GM18505 (cell line): ENCODE measurements around the gene PPP6R2.

ENCODE experiments used
- ATAC-seq: cut with Tn5 transposase; IDR thresholded peaks from one replicate; pipeline ENCODE4 v1.9.1; 2021; ENCODE audit not compliant: unreplicated experiment
- POLR2A ChIP-seq: IDR thresholded peaks from 4 replicates; pipeline ENCODE4 v1.6.1; 2011; ENCODE audit warnings: borderline replicate concordance; ENCODE audit not compliant: insufficient read depth, insufficient read length; ENCODE audit errors: extremely low read depth

Gene PPP6R2, protein sequence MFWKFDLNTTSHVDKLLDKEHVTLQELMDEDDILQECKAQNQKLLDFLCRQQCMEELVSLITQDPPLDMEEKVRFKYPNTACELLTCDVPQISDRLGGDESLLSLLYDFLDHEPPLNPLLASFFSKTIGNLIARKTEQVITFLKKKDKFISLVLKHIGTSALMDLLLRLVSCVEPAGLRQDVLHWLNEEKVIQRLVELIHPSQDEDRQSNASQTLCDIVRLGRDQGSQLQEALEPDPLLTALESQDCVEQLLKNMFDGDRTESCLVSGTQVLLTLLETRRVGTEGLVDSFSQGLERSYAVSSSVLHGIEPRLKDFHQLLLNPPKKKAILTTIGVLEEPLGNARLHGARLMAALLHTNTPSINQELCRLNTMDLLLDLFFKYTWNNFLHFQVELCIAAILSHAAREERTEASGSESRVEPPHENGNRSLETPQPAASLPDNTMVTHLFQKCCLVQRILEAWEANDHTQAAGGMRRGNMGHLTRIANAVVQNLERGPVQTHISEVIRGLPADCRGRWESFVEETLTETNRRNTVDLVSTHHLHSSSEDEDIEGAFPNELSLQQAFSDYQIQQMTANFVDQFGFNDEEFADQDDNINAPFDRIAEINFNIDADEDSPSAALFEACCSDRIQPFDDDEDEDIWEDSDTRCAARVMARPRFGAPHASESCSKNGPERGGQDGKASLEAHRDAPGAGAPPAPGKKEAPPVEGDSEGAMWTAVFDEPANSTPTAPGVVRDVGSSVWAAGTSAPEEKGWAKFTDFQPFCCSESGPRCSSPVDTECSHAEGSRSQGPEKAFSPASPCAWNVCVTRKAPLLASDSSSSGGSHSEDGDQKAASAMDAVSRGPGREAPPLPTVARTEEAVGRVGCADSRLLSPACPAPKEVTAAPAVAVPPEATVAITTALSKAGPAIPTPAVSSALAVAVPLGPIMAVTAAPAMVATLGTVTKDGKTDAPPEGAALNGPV

DNA sequence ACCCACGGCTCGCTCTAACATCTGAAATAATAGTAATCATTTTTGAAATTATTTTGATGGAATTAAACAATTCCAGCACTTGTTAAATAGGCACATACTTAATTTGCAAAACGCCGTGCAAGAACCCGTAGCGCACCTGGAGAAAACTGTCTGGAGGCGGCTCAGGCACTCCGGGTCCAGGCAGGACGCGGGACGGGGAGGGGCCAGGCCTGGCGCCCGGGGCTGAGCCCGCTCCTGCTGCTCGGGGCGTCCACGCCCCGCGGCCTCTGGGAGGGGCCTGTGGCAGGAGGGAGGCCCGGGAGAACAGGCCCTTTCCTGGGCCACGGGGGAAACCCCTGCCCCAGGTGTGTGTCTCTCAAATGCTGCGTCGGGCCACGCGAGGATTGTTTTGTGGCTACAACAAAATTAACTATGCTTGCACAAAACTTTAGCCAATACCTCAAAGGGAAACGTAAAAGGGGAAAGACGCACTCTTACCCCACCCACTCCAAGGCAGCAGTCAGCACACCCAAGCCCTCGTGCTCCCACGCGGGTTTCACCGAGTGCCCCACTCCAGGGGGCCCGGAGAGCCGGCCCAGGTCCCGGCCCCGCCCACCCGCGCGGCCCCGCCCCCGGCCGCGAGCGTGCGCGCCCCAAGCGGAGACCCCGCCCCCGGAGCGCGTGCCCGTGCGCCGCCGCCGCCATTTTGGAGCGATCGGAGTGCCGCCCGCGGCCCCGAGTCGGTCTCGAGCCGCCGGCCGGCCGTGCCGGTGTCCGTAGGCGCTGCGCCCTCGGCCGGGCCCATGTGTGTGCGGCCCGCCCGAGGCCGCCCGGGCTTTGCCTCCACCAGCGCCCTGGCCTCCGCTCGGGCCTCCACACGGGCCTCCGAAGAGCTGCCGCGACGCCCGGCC, at the start of gene PPP6R2:
PPP6R2 (plus strand) TSS at position 677 of the 890 bp plus-strand sequence. CDS start 50,582 bp downstream, outside the sequence.
- peak; percentile 69 for ATAC-seq
- TF ChIP-seq POLR2A, result peak; percentile 72

DNA sequence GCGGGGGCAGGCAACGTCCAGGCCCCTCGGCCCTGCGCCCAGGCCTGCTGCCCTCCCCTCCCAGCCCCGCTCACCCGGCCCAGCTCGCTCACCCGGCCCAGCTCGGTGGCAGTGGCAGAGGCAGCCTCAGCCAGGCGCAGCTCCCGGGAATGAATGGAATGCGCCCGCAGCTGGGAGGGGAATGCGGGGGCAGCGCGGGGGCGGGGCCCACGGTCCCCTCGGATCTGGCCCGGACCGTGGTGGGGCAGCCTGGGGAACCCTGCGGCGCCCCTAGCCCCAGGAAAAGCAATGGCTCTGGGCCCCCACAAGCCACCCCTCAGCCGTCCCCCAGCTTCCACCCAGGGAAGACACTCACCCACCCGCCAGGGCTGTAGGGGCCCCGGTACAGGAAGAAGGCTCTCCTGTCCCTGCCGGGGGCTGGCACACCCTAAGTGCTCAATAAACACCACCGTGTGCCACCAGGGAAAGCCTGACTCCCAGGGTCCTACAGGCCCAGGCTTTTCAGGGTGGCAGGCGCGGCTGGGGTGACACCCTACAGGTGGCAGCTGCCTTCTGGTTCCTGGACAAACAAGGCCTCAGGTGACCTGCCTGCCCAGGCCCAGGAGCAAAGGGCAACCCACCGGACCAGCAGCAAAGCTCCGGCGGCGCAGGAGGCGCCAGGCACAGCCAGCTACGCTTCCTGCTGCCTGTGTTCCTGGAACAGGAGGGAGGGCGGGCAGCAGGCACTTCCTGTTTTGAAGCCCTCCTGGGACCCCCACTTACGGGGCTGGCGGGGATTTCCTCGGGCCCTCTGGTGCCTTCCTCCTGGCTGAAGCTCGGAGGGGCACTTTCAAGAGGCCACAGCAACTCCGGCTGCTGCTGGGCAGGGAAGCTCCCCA, 49.4 kb upstream of the PPP6R2 start:
- no peak for ATAC-seq
- no peak for TF ChIP-seq POLR2A

DNA sequence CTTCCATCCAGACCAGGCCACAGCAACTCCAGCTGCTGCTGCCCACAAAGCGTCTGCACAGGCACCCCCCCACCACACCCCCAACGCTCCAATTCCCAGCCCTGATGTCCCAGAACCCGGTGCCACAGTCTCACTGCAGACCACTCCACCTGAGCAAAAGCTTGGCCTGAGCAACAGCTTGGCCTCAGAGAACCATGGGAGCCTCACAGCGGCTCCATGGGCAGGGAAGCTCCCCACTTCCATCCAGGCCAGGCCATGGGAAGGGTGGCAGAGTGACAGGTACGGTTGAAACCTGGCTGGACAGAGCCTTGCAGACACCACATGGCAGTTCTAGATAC, 48.8 kb upstream of the PPP6R2 start:
- no peak for TF ChIP-seq POLR2A

DNA sequence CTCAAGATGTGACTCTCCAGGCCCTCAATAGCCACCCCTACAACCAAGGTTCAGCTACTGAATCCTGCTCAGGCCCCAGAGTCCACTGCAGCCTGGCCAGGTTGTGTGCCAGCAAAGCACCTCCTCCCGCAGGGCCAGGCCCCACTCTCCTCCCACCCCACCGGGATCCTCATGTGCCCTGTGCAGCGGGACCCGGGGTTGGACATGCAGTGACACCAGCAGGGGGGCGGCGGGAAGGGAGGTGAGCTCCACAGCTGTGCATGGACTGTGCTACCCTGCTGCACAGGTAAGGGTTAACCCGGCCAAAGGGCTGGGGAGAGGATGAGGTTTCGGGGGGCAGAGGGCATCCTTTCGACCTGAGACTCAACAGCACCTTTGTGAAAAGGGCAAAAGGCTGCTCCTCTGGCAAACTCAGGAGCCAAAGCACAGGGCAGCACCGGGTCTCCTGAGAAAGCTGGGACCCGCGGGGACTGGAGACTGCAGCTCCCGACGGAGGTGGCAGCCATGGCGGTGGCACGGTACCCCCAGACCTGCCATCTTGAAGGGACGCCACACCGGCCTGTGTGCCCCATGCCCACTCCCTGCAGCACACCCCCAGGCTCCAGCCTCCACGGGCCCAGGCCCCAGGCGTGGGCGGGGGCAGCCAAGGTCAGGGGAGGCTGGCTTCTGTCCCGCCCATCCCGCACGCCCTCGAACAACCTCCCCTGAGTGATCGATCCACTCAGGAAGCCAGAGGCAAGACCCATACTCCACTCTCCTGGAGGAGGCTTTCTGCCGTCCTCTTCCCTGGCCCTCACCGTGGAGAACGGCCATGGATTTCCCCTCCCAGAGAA, 46.3 kb upstream of the PPP6R2 start:
- ATAC-seq, result no peak

More for the DNA sequence above, 48.8 kb upstream of the PPP6R2 start:
- ATAC-seq, result no peak

DNA sequence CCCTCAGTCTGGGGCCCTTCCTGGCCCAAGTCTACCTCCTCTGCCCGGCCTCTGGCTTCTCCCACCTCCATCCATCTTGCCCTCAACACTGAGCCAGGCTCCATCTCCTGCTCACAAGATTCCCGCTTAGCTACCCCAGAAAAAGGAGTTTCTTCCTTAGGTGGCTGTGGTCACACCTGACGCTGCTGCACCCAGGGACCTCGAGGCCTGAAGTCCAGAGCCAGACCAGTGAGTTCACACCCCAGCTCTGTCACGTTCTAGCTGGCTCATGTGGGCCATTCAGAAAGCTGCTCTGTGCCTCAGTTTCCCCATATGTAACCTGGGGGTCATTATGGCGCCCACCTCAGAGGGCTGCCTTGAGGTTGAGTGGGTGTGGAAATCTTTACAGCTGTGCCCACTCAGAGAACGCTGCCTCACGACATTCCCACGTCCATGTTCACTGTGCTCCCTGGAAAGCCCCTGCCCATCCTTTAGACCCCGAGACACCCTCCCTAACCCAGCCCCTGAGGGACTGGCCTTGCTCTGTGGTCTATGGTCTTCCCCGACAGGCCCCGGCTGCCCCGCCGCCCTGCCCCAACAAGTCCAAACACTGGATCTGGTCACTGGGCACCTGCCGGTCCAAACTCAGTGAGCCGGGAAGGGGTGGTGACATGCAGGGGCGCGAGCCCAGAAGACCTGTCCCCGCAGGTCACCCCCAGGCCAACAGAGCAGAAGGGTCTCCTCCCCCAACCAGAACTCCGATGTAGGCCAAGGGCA, 45.4 kb upstream of the PPP6R2 start:
- no peak for ATAC-seq
- no peak for TF ChIP-seq POLR2A

More for the DNA sequence above, 46.3 kb upstream of the PPP6R2 start:
- TF ChIP-seq POLR2A, result no peak

DNA sequence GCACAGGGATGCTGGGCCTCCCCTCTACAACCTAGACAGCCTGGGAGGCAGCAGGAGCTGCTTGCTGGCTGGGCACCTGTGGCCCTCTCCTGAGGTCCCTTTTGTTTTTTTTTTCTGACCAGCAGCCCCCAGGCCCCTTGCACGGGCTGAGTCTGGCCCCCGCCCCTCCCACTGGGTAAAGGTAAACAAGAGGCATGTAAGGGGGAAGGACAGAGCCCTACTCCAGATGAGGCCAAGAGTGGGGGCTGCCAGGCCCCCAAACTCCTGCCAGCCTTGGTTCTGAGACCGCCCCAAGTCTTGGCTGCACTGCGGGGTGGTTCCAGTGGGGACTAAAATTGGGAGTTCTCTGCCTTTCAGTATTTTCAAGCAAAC, 44.9 kb upstream of the PPP6R2 start:
- ATAC-seq, result no peak
- no peak for TF ChIP-seq POLR2A

DNA sequence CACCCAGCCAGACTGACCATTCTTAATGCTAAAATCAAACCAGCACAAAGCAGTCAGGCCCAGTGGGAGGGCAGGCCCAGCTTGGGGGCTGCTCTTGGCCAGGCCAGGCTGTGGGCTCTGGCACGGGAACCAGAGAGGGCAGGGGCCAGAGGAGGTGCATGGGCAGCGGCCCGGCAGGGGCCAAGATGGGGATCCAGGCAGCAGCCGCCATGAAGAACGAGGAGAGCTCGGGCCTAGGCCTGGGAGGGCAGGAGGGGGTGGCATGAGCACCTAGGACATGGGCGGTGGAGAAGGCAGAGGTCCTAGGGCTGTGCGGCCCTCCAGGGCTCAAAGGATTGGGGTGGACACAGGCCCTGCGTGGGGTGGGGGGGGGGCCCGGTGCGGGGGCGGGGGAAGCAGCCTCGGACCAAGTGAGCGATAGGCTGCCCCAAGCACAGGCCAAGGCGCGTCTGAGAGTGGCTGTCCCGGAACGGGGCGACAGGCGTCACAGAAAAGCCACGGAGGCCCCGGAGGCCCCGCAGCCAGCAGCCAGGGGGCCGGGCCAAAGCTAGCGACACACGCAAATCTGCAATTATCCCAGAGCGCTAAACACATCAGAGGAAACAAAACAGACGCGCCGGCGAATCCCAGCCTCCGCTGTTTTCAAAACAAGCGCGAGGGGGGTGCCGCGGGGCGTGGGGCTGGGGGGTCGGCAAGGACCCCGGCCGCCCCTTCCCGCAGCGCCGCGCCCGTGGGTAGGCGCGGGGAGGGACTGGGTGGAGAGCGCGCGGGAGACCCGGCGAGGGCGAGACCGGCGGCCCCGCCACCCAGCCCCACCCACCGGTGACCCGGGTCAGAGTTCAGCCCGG, 44.0 kb upstream of the PPP6R2 start:
- no peak for ATAC-seq
- no peak for TF ChIP-seq POLR2A

DNA sequence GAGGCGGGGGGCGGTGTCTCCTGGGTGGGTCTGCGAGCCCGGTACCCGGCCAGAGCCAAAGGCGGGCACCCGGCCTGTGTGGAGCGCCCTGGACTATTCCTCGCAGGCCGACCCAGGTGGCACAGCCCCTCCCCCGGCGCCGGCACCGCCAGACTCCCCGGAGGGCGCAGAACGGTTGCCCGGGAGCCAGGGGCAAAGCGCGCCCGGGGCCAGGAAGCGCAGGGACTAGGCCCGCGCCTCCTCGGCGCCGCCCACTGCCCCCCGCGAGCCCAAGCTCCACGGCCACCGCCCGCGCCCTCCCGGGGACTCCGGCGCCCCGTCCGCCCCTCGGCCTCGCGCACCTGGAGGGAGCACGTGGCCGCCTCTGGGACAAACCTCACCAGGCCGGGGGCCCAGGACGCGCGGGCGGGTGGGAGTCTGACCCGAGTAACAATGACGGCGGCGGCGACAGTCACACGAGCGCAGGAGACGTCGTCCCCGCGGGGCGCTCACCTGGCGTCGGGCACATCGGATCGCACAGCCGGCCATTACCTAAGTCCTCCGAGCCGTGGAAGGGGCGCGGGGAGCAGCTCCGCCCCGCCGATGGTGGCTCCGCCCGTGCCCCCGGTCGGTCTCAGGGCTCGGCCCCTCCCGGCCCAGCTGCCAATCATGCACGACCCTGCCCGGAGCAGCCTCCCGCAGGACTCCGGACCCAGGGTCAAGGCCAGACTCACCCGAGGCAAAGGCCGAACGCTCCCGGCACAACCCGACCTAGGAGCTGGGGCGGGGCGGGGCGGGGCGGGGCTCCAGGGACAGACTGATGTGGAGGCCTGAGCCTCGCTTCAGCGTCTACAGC, 43.1 kb upstream of the PPP6R2 start:
- no peak for TF ChIP-seq POLR2A
- no peak for ATAC-seq

DNA sequence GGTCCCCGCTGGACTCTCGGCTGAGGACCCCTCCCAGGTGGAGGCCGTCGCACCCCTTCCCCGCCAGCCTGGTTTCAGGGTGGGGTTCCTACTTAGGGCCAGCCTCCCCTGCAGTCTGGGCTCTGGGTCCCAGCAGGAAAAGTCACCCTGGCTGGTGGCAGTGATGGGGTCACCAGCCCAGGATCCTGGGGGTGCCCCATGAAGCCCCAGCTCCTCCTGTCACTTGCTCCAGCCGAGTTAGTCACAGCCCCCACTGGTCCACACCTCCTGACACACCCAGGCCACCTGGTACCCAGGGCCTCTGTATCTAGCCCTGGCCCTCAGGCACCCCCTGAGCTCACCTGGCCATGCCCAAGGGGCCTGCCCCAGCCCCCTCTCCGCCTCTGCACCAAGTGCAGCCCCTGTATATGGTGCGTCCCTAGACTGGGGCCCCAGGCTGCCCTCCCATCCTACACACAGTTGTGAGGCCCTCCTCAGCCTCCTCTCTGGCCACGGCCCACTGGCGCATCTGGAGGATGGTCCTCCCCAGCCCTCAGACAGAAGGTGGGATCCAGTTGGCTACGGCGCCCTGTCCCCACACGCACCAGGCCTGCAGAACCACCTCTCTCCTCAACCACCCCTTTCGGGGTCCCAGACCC, 42.4 kb upstream of the PPP6R2 start:
- ATAC-seq, result no peak
- TF ChIP-seq POLR2A, result no peak
